Liver (tissue), 9 donors: Measurements from ENCODE around the gene MVP. TPM values are rescaled to one million over a fixed set of nuclear protein-coding genes. Genes with fewer than 3 reads are reported as not detected.
A peak's percentile ranks its signal among the peaks of the same experiment; 100 is the strongest.

ENCODE experiments used
- DNase-seq: peaks from one replicate; pipeline ENCODE4 v3.0.0-alpha.2; 2017; ENCODE audit warnings: low spot score
- H3K27ac ChIP-seq, 2 donors: one replicate each; pipeline ENCODE4 v1.7.0; 2013; ENCODE audit warnings: inconsistent platforms in 2 of 2, low read length in 2 of 2, control low read depth in 1 of 2, low read depth in 1 of 2, mild to moderate bottlenecking in 1 of 2
- H3K27me3 ChIP-seq, 4 donors: one replicate each; pipeline versions ENCODE4 v1.6.1 to v1.7.0; 2013; ENCODE audit warnings: low read length in 3 of 4, inconsistent platforms in 1 of 4, mild to moderate bottlenecking in 1 of 4, moderate library complexity in 1 of 4; ENCODE audit not compliant: control insufficient read depth in 4 of 4, insufficient read depth in 4 of 4
- H3K36me3 ChIP-seq, 4 donors: one replicate each; pipeline versions ENCODE4 v1.6.1 to v1.7.0; 2013; ENCODE audit warnings: low read length in 3 of 4, mild to moderate bottlenecking in 3 of 4, low read depth in 1 of 4, moderate library complexity in 1 of 4; ENCODE audit not compliant: control insufficient read depth in 4 of 4, insufficient read depth in 3 of 4
- H3K4me1 ChIP-seq, 4 donors: one replicate each; pipeline versions ENCODE4 v1.6.1 to v1.7.0; 2013; ENCODE audit warnings: low read length in 3 of 4, mild to moderate bottlenecking in 3 of 4, moderate library complexity in 1 of 4; ENCODE audit not compliant: control insufficient read depth in 4 of 4, insufficient read depth in 4 of 4
- H3K4me3 ChIP-seq, 3 donors: one replicate each; pipeline versions ENCODE4 v1.6.1 to v1.7.0; 2013; ENCODE audit warnings: low read length in 3 of 3, control low read depth in 1 of 3, low read depth in 1 of 3, mild to moderate bottlenecking in 1 of 3
- H3K9ac ChIP-seq, 2 donors: one replicate each; pipeline ENCODE4 v1.7.0; 2013; ENCODE audit warnings: low read length in 2 of 2, mild to moderate bottlenecking in 2 of 2, moderate library complexity in 2 of 2, control low read depth in 1 of 2, low read depth in 1 of 2
- H3K9me3 ChIP-seq, 4 donors: one replicate each; pipeline versions ENCODE4 v1.6.1 to v1.7.0; 2013; ENCODE audit warnings: low read length in 3 of 4; ENCODE audit not compliant: control insufficient read depth in 4 of 4
- ATF3 ChIP-seq: IDR thresholded peaks from 2 replicates; pipeline ENCODE4 v1.6.1; 2016; ENCODE audit warnings: antibody characterized with exemption
- CTCF ChIP-seq: fragments of 150-350 bp; IDR thresholded peaks from 2 replicates; pipeline ENCODE4 v1.5.1; 2017; ENCODE audit warnings: improper control_type of control experiment, low read depth, low read length; ENCODE audit not compliant: missing input control
- EGR1 ChIP-seq, 2 donors: IDR thresholded peaks; 2 replicates each; pipeline ENCODE4 v1.6.1; 2016 to 2018; ENCODE audit warnings: antibody characterized with exemption in 2 of 2, low read depth in 2 of 2
- FOXA1 ChIP-seq: IDR thresholded peaks from 2 replicates; pipeline ENCODE4 v1.6.1; 2016; ENCODE audit warnings: antibody characterized with exemption
- FOXA2 ChIP-seq: IDR thresholded peaks from 2 replicates; pipeline ENCODE4 v1.6.1; 2016; ENCODE audit warnings: antibody characterized with exemption
- GABPA ChIP-seq, 2 donors: IDR thresholded peaks in 1 of 2; conservative IDR thresholded peaks in 1 of 2; 2 replicates each; pipeline ENCODE4 v1.6.1; 2016; ENCODE audit warnings: antibody characterized with exemption in 2 of 2, mild to moderate bottlenecking in 1 of 2, moderate library complexity in 1 of 2
- HNF4A ChIP-seq, 2 donors: conservative IDR thresholded peaks; 2 replicates each; pipeline ENCODE4 v1.6.1; 2016; ENCODE audit warnings: antibody characterized with exemption in 2 of 2, mild to moderate bottlenecking in 2 of 2
- HNF4G ChIP-seq: IDR thresholded peaks from 2 replicates; pipeline ENCODE4 v1.6.1; 2016; ENCODE audit warnings: antibody characterized with exemption
- JUND ChIP-seq, 2 donors: IDR thresholded peaks; 2 replicates each; pipeline ENCODE4 v1.6.1; 2016; ENCODE audit warnings: antibody characterized with exemption in 2 of 2
- MAX ChIP-seq: IDR thresholded peaks from 2 replicates; pipeline ENCODE4 v1.6.1; 2016; ENCODE audit warnings: antibody characterized with exemption
- NR2F2 ChIP-seq: IDR thresholded peaks from 2 replicates; pipeline ENCODE4 v1.6.1; 2016; ENCODE audit warnings: antibody characterized with exemption
- RAD21 ChIP-seq, 2 donors: IDR thresholded peaks; 2 replicates each; pipeline ENCODE4 v1.6.1; 2016; ENCODE audit warnings: antibody characterized with exemption in 2 of 2, mild to moderate bottlenecking in 2 of 2
- REST ChIP-seq: IDR thresholded peaks from 2 replicates; pipeline ENCODE4 v1.6.1; 2016; ENCODE audit warnings: antibody characterized with exemption, mild to moderate bottlenecking
- RXRA ChIP-seq, 2 donors: IDR thresholded peaks; 2 replicates each; pipeline ENCODE4 v1.6.1; 2017 to 2018; ENCODE audit warnings: antibody characterized with exemption in 2 of 2, mild to moderate bottlenecking in 1 of 2
- SP1 ChIP-seq: IDR thresholded peaks from 2 replicates; pipeline ENCODE4 v1.6.1; 2018; ENCODE audit warnings: antibody characterized with exemption, mild to moderate bottlenecking
- TAF1 ChIP-seq: conservative IDR thresholded peaks from 2 replicates; pipeline ENCODE4 v1.6.1; 2016; ENCODE audit warnings: antibody characterized with exemption, mild to moderate bottlenecking
- YY1 ChIP-seq: IDR thresholded peaks from 2 replicates; pipeline ENCODE4 v1.6.1; 2016; ENCODE audit warnings: antibody characterized with exemption, mild to moderate bottlenecking
- WGBS: extraction: QIAGEN DNeasy Blood & Tissue Kit; methylation state at CpG from one replicate; pipeline ENCODE4 v1.1.7; 2013; 5-methylcytosine and 5-hydroxymethylcytosine counted together
- polyA plus RNA-seq, 2 donors: library from polyadenylated mRNA; stranded (reverse) in 1 of 2; unstranded in 1 of 2; fragments of 200-250 nt in 1 of 2; fragments of >200 nt in 1 of 2; fragmentation: Nextera tagmentation in 1 of 2; extraction: Ambion mirVana in 1 of 2; gene quantifications; one replicate each; pipeline versions ENCODE4 v1.2.1 to v1.2.3, GENCODE V29; 2013 to 2015
- total RNA-seq, 2 donors: library from RNA; depleted of rRNA; stranded (reverse); fragments of >200 nt; gene quantifications; one replicate each; pipeline ENCODE4 v1.2.3, GENCODE V29; 2014
- TF ChIP-seq, protein P1 (sequence below): IDR thresholded peaks from 2 replicates; pipeline ENCODE4 v1.6.1; 2016; ENCODE audit warnings: antibody characterized with exemption
- donor health status: healthy.
- donor health status: healthy.
- donor health status: healthy.
- donor health status: healthy.
- donor health status: healthy.

MVP gene
- total and polyA plus RNA-seq, 4 donors, result 30.7 to 78.4 (median 50.7) TPM

DNA sequence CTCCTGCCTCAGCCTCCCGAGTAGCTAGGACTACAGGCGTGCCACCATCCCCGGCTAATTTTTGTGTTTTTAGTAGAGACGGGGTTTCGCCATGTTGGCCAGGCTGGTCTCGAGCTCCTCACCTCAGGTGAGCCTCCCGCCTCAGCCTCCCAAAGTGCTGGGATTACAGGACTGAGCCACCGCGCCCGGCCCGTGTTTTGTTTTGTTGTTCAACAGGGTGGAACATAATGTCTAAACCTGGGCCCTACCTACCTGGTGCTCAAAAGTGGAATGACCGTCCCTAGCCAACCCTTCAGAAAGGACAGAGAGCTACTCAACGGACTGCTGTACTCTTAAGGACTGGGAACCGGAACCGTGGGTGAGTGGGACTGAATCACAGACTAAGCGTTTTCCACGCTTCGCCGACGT lies 30.5 kb upstream of the MVP start:
- Histone ChIP-seq H3K4me3 (peak overlapping the region; percentile 50 to 91 (median 74)), H3K36me3 (no peaks in the 10 kb centered on the region), H3K9me3 (no peaks in the 10 kb centered on the region), H3K27me3 (no peaks in the 10 kb centered on the region), H3K4me1 (peaks cover 3 to 22% (median 14%) of the 10 kb centered on the region in 4 donors), H3K27ac (peak overlapping the region; percentile 70 to 89), H3K9ac (peak overlapping the region; percentile 53 to 89)
- no peak for TF ChIP-seq GABPA (IDR thresholded peaks at IDR 0.05 in 1 of 2, conservative IDR thresholded peaks at IDR 0.05 in 1 of 2)
- no peak for TF ChIP-seq NR2F2
- TF ChIP-seq RAD21 (IDR thresholded peaks at IDR 0.05), result no peak
- TF ChIP-seq SP1, result no peak
- no peak for TF ChIP-seq ATF3
- TF ChIP-seq, protein P1, sequence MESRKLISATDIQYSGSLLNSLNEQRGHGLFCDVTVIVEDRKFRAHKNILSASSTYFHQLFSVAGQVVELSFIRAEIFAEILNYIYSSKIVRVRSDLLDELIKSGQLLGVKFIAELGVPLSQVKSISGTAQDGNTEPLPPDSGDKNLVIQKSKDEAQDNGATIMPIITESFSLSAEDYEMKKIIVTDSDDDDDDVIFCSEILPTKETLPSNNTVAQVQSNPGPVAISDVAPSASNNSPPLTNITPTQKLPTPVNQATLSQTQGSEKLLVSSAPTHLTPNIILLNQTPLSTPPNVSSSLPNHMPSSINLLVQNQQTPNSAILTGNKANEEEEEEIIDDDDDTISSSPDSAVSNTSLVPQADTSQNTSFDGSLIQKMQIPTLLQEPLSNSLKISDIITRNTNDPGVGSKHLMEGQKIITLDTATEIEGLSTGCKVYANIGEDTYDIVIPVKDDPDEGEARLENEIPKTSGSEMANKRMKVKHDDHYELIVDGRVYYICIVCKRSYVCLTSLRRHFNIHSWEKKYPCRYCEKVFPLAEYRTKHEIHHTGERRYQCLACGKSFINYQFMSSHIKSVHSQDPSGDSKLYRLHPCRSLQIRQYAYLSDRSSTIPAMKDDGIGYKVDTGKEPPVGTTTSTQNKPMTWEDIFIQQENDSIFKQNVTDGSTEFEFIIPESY, result no peak
- TF ChIP-seq YY1, result no peak
- TF ChIP-seq RXRA (IDR thresholded peaks at IDR 0.05), result no peak
- no peak for TF ChIP-seq HNF4G
- no peak for TF ChIP-seq EGR1 (IDR thresholded peaks at IDR 0.05; ENCODE audit: low read depth in 2 of 2)
- TF ChIP-seq FOXA1, result no peak
- no peak for TF ChIP-seq TAF1
- TF ChIP-seq REST, result no peak
- DNase-seq, result no peak
- 52% methylated on average over 20 of the region's 20 CpGs for WGBS

DNA sequence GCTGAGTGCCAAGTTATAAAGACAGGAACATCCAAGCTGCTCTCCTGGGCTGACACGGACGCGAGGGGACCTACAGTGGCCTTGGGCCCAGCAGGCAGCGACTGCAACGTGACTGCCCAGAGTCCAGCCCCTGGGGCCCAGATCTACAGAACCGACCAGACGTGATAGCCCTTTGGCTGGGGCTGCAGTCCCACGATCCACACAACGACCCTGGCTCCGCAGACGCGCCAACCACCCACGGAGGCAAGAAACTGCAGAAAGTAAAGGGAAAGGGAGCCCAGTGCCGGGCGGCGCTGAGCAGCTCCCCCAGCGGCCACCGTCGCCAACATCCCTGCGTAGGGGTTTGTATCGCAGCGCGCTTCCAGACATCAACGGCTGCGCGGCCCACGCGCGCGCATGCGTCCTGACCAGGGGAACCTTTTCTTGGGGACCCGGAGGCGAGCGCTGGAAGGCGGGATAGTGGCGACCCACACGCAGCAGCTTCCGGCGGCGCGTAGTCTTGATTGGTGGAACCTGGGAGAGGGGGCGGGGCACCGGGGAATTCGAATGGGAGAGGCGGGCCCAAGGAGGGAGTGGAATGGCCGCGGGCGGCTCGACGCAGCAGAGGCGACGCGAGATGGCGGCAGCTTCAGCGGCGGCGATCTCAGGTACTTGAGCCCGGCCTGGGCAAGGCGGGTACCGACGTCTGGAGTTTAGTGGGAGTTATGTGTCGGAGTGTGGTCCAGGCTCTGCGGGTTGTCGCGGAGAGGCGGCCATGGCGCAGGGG lies 29.9 kb upstream of the MVP start, which contains the start of gene KIF22:
TSS of gene KIF22 (plus strand) at position 569 of the 766 bp plus-strand sequence. CDS start at position 578, 9 bp downstream.
- Histone ChIP-seq H3K9ac (peak within 1 kb of the TSS; percentile 53 to 89), H3K4me3 (peak within 1 kb of the TSS; percentile 68 to 91 (median 74)), H3K27me3 (no peaks in the 10 kb centered on the region), H3K9me3 (no peaks in the 10 kb centered on the region), H3K36me3 (no peaks in the 10 kb centered on the region), H3K27ac (peak within 1 kb of the TSS; percentile 70 to 89), H3K4me1 (peaks cover 3 to 22% (median 12%) of the 10 kb centered on the region in 4 donors)
- peak; percentile 100 for DNase-seq
- WGBS, result under 1% methylated on average over 67 of the region's 67 CpGs
- peak; percentile 85 for TF ChIP-seq REST
- no peak for TF ChIP-seq ATF3
- peak in 1 of 2 donors; percentile 48 for TF ChIP-seq RXRA (IDR thresholded peaks at IDR 0.05)
- TF ChIP-seq RAD21 (IDR thresholded peaks at IDR 0.05), result peak; percentile 71 to 79
- TF ChIP-seq YY1, result peak; percentile 96
- peak in 1 of 2 donors; percentile 46 for TF ChIP-seq JUND (IDR thresholded peaks at IDR 0.05)
- peak; percentile 58 to 82 for TF ChIP-seq EGR1 (IDR thresholded peaks at IDR 0.05; ENCODE audit: low read depth in 2 of 2)
- peak; percentile 91 to 97 for TF ChIP-seq GABPA (IDR thresholded peaks at IDR 0.05 in 1 of 2, conservative IDR thresholded peaks at IDR 0.05 in 1 of 2)
- no peak for TF ChIP-seq FOXA2
- TF ChIP-seq TAF1, result peak; percentile 85
- TF ChIP-seq CTCF, result peak; percentile 65
- peak; percentile 70 for TF ChIP-seq MAX
- TF ChIP-seq FOXA1, result peak; percentile 73
- no peak for TF ChIP-seq NR2F2
- no peak for TF ChIP-seq HNF4G
- TF ChIP-seq HNF4A (conservative IDR thresholded peaks at IDR 0.05), result peak in 1 of 2 donors; percentile 36
- peak; percentile 87 for TF ChIP-seq SP1
